Smooth muscle cell (in vitro differentiated cells): ENCODE data around the gene LTK. TPM values are rescaled to one million over a fixed set of nuclear protein-coding genes. Genes with fewer than 3 reads are reported as not detected.

Experiments used
- DNase-seq: peaks from one replicate; lab custom pipeline; 2025; ENCODE audit not compliant: unreplicated experiment; lab: John Stamatoyannopoulos, UW
- H2AFZ ChIP-seq: fragments of 200-600 bp; sonication (generic); 2 replicates; pipeline ENCODE4 v1.6.0; 2016; ENCODE audit warnings: antibody characterized with exemption, low read depth, mild to moderate bottlenecking
- H3F3A ChIP-seq: fragments of 200-600 bp; sonication (generic); 2 replicates; pipeline ENCODE4 v1.6.0; 2017; ENCODE audit warnings: antibody characterized with exemption, low read depth
- H3K27ac ChIP-seq: fragments of 200-600 bp; sonication (generic); 2 replicates; pipeline ENCODE4 v1.5.1; 2016; ENCODE audit warnings: low read depth, mild to moderate bottlenecking
- H3K27me3 ChIP-seq: fragments of 200-600 bp; sonication (generic); 2 replicates; pipeline ENCODE4 v1.6.1; 2016; ENCODE audit warnings: low read depth, mild to moderate bottlenecking
- H3K36me3 ChIP-seq: fragments of 200-600 bp; sonication (generic); 2 replicates; pipeline ENCODE4 v1.5.1; 2016; ENCODE audit warnings: low read depth
- H3K4me1 ChIP-seq: fragments of 200-600 bp; sonication (generic); 2 replicates; pipeline ENCODE4 v1.5.1; 2016; ENCODE audit warnings: low read depth
- H3K4me2 ChIP-seq: fragments of 200-600 bp; sonication (generic); 2 replicates; pipeline ENCODE4 v1.6.0; 2016; ENCODE audit warnings: mild to moderate bottlenecking
- H3K4me3 ChIP-seq: fragments of 200-600 bp; sonication (generic); 2 replicates; pipeline ENCODE4 v1.5.1; 2016; ENCODE audit warnings: mild to moderate bottlenecking
- H3K79me2 ChIP-seq: fragments of 200-600 bp; sonication (generic); 2 replicates; pipeline ENCODE4 v1.6.0; 2016; ENCODE audit warnings: low read depth, mild to moderate bottlenecking
- H3K9ac ChIP-seq: fragments of 200-600 bp; sonication (generic); 2 replicates; pipeline ENCODE4 v1.6.0; 2016; ENCODE audit warnings: low read depth
- H3K9me3 ChIP-seq: fragments of 200-600 bp; sonication (generic); replicated peaks from 2 replicates; pipeline ENCODE4 v1.5.1; 2016; ENCODE audit warnings: low read depth
- H4K20me1 ChIP-seq: fragments of 200-600 bp; sonication (generic); 2 replicates; pipeline ENCODE4 v1.6.0; 2016; ENCODE audit warnings: low read depth
- WGBS: methylation state at CpG from one replicate; pipeline ENCODE4 v1.1.7; 2016; ENCODE audit warnings: low lambda C conversion rate; 5-methylcytosine and 5-hydroxymethylcytosine counted together
- polyA plus RNA-seq: library from polyadenylated mRNA; unstranded; fragments of >200 nt; fragmentation: Nextera tagmentation; extraction: Ambion mirVana; gene quantifications from 2 replicates; pipeline ENCODE4 v1.2.1, GENCODE V29; 2016
- total RNA-seq: library from RNA; depleted of rRNA; stranded (reverse); fragments of >200 nt; gene quantifications from 2 replicates; pipeline ENCODE4 v1.2.3, GENCODE V29; 2014
- TF ChIP-seq, protein P1 (sequence below): fragments of 200-600 bp; sonication (generic); IDR thresholded peaks from 2 replicates; pipeline ENCODE4 v1.5.1; 2017; ENCODE audit warnings: borderline replicate concordance, mild to moderate bottlenecking, antibody characterized with exemption; ENCODE audit not compliant: insufficient read depth, poor library complexity, severe bottlenecking

Gene LTK
- total and polyA plus RNA-seq, 2 experiments from 2014 or later = 1.2 to 1.6 TPM

- Histone ChIP-seq H3K4me2 (no peak overlapping the region), H2AFZ (no peak overlapping the region), H3K79me2 (no peaks in the 10 kb centered on the region), H3K4me3 (no peak overlapping the region), H3K27ac (no peak overlapping the region), H3K36me3 (peaks cover 7% of the 10 kb centered on the region), H3K4me1 (no peaks in the 10 kb centered on the region), H3F3A (peaks cover 19% of the 10 kb centered on the region), H3K9ac (no peak overlapping the region), H4K20me1 (peaks cover 40% of the 10 kb centered on the region), H3K9me3 (no peaks in the 10 kb centered on the region), H3K27me3 (no peaks in the 10 kb centered on the region)
- 79% methylated on average over 4 of the region's 4 CpGs for WGBS
- no peak for DNase-seq
- TF ChIP-seq, protein P1, sequence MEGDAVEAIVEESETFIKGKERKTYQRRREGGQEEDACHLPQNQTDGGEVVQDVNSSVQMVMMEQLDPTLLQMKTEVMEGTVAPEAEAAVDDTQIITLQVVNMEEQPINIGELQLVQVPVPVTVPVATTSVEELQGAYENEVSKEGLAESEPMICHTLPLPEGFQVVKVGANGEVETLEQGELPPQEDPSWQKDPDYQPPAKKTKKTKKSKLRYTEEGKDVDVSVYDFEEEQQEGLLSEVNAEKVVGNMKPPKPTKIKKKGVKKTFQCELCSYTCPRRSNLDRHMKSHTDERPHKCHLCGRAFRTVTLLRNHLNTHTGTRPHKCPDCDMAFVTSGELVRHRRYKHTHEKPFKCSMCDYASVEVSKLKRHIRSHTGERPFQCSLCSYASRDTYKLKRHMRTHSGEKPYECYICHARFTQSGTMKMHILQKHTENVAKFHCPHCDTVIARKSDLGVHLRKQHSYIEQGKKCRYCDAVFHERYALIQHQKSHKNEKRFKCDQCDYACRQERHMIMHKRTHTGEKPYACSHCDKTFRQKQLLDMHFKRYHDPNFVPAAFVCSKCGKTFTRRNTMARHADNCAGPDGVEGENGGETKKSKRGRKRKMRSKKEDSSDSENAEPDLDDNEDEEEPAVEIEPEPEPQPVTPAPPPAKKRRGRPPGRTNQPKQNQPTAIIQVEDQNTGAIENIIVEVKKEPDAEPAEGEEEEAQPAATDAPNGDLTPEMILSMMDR = no peak
Observed at GRCh38 chr15:41462084-41462795, 51.4 kb downstream of the LTK start.

Other genes starting within 250 kb of the LTK start
- 4.2 and 4.9 TPM in 2 replicates for gene OIP5, start 181.2 kb downstream of the LTK start, total RNA-seq
- 4.3 and 5.6 TPM in 2 replicates for gene OIP5, start 181.2 kb downstream of the LTK start, polyA plus RNA-seq
- gene NUSAP1, start 180.9 kb downstream of the LTK start, total RNA-seq = 20.7 and 39.1 TPM in 2 replicates
- 19.2 and 26.6 TPM in 2 replicates for gene NUSAP1, start 180.9 kb downstream of the LTK start, polyA plus RNA-seq
- 17.8 and 31.2 TPM in 2 replicates for gene NDUFAF1, start 111.3 kb downstream of the LTK start, total RNA-seq
- 20.1 and 28.2 TPM in 2 replicates for gene NDUFAF1, start 111.3 kb downstream of the LTK start, polyA plus RNA-seq
- 25.7 and 38.4 TPM in 2 replicates for gene RTF1, start 96.7 kb downstream of the LTK start, total RNA-seq
- 68.1 and 92.8 TPM in 2 replicates for gene RTF1, start 96.7 kb downstream of the LTK start, polyA plus RNA-seq
- gene ITPKA, start 20.0 kb downstream of the LTK start, total RNA-seq = 2.8 and 5.8 TPM in 2 replicates
- gene ITPKA, start 20.0 kb downstream of the LTK start, polyA plus RNA-seq = 1.5 and 2.1 TPM in 2 replicates
- gene RPAP1, start 30.4 kb upstream of the LTK start, total RNA-seq = 15.5 and 15.8 TPM in 2 replicates
- gene RPAP1, start 30.4 kb upstream of the LTK start, polyA plus RNA-seq = 37.1 and 37.5 TPM in 2 replicates
- 11.5 and 12.9 TPM in 2 replicates for gene TYRO3, start 45.4 kb upstream of the LTK start, total RNA-seq
- 20.5 and 23.5 TPM in 2 replicates for gene TYRO3, start 45.4 kb upstream of the LTK start, polyA plus RNA-seq
- gene MGA, start 146.6 kb upstream of the LTK start, total RNA-seq = 52.9 and 56.3 TPM in 2 replicates
- 5.5 and 10.3 TPM in 2 replicates for gene MGA, start 146.6 kb upstream of the LTK start, polyA plus RNA-seq